ENCODE results near the gene PLXNA1.

Gene PLXNA1

GRCh38 chr3:126954141-126954842, 28.6 kb upstream of the PLXNA1 start:
- DNase-seq, result no peak

DNA sequence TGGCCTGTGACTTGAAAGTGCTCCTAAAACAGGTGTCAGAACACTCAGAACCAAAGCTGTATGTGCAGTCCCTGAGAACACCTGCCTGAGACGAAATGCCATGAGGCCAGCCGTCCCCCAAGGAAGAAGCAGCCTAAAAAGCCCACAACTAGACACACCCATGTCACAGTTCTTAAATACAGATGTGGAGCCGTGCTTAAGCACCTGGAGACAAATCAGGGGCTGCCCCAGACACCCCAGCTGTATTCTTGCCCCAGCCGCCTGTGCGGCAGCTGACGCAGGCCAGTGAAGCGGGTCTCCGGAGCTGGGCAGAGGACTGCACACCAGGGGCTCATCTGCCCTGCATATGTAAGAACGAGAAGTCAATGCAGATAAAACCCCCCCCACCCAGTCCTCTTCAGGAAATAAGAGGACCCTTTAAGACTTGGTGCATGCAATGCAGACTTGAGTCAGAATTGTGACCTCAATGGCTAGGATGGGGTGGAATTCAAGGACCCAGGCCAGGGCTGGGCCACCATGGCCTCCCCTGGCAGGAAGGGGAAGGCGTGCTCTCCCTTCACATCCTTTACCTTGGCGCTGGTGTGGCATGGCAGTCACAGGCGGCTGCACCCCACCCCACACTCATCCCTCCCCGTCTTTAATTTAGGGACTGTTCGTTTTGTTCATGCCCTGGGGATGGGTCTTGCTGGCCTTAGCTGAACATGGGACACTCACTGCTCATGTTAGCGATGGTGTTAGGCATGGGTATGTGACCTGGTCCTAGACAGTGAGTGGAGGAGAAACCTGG, 27.7 kb upstream of the PLXNA1 start:
- DNase-seq, result no peak

DNA sequence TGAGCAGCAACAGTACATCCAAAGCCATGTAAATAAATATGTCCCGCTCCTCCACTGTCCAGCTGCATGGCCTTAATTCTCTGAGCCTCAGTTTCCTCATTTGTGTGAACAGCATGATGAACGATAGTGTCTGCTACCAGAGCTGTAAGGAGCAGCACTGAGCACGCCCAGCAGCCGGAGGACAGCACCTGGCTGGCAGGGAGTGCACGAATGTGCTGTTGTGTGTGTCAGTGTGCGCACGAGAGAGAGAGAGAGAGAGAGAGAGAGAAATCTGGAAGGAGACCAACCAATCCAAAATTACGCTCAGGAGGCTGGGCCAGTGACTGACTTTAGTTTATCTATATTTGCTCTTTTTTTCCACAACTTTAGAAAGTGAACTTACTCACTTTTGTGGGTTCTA, 26.6 kb upstream of the PLXNA1 start:
- DNase-seq, result no peak

GRCh38 chr3:126956866-126957650, 25.9 kb upstream of the PLXNA1 start:
- no peak for DNase-seq

DNA sequence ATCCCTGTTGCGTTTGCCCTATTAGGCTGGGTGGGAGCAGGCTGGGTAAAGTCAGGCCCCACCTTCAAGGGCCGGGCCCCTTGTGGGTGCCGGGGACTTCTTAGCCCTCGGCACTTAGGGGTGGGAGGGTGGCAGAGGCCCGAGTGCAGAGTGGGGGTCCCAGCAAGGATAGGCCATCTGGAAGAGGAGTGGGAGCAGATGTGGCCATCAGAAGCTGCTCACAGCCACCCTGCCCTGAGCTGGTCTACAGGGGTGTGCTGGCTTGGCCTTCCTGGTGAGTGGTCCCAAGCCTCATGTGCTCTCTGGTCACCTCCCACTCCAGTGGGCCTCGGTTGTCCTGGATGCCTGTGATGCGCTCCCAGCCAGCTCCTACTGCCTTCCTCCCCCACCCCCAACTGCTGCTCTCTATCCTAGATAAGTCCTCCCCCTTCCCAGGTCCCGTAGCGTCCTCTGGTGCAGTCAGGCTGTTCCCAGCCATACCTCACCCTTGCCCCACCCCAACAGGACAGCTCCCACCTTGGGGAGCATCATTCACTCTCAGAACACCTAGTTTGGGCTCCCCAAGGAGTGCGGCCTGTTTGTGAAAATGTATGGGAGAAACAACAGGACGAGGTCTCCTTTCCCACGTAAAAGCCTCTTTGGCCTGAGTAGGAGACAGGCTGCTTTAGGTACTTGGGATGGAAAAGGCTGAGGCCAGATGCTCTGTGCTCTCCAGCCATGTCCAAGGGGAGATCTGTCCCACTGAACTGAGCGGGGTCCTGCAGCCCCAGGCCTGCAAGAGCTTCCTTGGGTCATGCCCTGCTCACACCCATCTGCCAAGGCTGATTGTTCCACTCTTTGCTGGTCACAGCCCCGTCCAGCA, 24.9 kb upstream of the PLXNA1 start:
- DNase-seq, result no peak

DNA sequence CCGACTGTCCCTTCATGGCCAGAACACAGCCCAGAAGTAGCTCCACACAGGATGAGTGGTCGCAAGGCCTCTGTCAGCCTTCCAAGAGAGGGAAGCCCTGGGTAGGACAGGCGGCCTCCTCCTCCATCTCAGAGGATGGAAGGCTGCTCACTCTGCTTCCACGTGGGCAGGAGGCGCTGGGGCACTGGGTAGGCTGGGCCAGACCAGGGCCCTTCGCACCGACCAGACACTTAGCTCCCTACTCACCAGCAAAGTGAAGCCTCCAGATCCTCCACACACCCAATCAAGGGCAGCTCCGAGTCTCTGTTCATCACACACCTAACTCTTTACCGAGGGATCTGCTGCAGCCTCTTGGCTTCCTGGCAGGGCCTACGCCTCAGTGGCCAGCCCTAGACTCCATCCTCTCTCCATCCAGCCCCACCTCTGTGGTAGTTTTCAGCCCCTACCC, 24.3 kb upstream of the PLXNA1 start:
- DNase-seq, result no peak

DNA sequence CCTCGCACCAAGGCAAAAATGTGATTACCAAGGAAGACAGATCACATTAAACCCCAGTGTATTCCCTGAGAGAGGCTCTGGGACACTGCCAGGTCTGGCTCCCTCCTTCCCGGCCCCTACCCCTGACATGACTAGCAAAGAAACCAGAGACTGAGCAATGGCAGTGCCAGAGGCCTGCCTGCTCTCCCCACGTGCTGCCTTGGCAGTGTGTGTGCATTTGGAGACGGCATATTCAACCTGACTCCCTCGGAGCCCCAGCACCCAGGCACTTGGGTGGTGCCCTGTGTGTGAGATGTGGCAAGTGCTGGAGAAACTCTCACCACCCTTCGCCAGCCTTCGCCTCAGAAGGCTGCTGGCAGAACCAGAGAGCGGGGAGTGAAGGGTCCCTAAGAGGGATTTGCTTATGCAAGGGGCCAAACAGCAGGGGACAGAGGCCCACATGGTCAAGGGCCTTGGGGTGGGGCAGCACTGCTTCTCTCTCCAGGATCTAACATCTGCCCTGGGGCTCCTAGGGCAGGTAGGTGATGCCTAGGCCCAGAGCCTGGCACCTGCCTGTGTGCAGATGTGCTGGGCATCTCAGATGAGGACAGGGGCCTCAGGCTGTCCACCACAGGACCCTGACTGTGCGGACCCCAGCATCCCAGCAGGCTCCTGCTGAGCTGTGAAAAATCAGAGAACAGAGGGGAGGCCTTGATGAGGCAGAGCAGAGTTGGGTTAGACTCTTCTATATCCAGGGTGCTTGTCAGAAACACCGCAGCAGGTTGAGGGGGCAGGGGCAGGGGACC, 23.6 kb upstream of the PLXNA1 start:
- DNase-seq, result no peak

- DNase-seq, result no peak
These were observed 22.9 kb upstream of the PLXNA1 start for GRCh38 chr3:126959921-126960603.

- DNase-seq, result no peak
These were observed 22.3 kb upstream of the PLXNA1 start for GRCh38 chr3:126960604-126960995.

DNA sequence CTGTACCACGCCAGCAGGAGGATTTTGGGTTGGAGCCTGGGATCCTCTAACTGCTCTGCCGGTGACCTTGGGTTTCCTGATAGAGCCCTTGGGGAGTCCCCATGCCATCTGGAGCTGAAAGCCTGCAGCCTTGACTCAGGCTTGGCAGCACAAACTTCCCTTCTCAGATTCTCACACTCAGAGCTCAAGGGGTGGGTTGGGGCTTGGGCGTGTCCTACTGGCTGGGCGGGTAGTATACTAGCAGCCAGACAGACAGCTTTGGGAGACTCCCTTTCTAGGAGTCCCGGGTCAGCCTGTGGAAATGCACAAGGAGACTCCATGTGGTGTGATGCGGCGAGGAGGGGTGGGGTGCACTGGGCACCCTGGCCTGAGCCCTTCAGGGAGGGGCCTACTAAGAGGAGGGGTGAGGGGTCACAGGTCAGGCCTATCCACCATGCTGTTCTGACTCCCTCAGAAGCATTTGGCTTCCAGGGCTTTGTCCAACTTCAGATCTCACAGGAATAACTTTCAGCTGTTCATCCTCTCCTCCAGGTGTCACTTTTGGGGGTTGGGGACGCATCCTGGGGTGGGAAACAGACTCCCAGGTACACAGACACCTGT, 21.6 kb upstream of the PLXNA1 start:
- no peak for DNase-seq

GRCh38 chr3:126961791-126962461, 21.0 kb upstream of the PLXNA1 start:
- no peak for DNase-seq

- no peak for DNase-seq
These were observed 20.2 kb upstream of the PLXNA1 start for GRCh38 chr3:126962756-126963155.

GRCh38 chr3:126963261-126964190, 19.4 kb upstream of the PLXNA1 start:
- DNase-seq, result no peak

- no peak for DNase-seq
These were observed 18.7 kb upstream of the PLXNA1 start for GRCh38 chr3:126964261-126964660.

- DNase-seq, result no peak
These were observed 18.0 kb upstream of the PLXNA1 start for GRCh38 chr3:126964950-126965349.

DNA sequence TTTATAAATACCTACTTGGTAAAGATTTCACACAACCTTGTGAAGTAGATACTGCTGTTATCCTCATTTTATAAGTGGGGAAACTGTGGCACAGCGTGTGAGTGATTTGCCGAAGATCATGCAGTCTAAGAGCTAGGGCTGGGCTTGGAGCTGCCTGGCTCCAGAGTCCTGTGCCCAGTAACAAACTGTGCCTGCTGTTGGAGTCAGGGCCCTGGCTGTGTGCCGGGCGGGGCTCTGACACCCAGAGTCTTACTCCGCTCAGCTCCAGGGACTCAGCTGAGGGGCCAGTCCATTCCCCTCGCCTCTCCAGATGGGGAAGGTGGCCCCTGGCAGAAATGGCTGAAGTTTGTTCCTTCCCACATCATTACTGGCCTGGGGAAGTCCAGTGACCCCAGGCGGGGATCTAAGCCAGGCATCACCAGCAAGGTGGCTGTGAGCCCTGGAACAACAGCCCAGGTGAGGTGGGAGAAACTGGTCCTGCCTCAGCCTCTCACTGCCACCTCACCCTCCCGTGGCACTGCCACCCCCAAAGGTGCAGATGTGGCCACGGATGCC, 17.3 kb upstream of the PLXNA1 start:
- no peak for DNase-seq

DNA sequence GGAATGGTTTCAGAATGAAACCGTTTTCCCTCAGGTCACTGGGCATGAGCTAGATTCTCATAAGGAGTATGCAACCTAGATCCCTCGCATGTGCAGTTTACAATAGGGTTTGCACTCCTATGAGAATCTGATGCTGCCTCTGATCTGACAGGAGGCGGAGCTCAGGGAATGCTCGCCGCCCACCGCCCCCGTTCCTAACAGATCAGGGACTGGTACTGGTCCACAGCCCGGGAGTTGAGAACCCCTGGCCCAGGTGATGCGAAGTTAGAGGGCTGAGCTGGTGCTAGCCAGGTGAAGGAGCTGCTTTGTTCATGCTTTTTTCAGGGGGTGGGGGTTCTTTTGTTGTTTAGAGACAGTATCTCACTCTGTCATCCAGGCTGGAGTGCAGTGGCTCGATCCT, 15.5 kb upstream of the PLXNA1 start:
- no peak for DNase-seq
